HG03521 (cell line): ENCODE results near the gene GOLGA8J.
"Not testable (repeated sequence)": the region's sequence is repeated elsewhere in the genome, so short reads cannot be mapped to it uniquely, and the experiment has no call there.

Experiments
- ATAC-seq: cut with Tn5 transposase; IDR thresholded peaks from one replicate; pipeline ENCODE4 v1.9.1; 2021; ENCODE audit warnings: mild to moderate bottlenecking, moderate library complexity; ENCODE audit not compliant: unreplicated experiment

The GOLGA8J gene, protein sequence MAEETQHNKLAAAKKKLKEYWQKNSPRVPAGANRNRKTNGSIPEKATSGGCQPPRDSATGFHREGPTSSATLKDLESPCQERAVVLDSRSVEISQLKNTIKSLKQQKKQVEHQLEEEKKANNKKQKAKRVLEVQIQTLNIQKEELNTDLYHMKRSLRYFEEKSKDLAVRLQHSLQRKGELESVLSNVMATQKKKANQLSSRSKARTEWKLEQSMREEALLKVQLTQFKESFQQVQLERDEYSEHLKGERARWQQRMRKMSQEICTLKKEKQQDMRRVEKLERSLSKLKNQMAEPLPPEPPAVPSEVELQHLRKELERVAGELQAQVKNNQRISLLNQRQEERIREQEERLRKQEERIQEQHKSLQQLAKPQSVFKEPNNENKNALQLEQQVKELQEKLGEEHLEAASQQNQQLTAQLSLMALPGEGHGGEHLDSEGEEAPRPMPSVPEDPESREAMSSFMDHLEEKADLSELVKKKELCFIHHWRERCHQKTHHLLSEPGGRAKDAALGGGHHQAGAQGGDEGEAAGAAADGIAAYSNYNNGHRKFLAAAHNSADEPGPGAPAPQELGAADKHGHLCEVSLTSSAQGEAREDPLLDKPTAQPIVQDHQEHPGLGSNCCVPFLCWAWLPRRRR

DNA sequence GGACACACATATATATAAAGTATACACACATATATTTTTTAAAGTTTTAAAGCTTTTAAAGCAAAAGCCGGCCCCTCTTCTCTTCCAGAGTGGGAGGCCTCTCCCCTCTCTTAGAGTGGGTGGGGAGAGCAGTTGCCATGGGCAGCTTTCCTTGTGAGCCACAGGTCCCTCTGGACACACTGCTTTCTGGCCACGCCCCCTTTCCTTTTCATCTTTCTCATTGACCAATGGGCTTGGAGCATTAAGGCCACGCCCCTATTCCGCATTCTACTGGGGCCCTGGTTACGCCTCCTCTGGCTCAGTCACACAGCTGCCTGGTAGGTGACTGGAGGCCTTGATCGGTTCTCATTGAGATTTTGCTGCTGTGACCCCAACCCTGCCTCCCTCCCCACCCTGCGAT lies at the start of gene GOLGA8J:
Gene GOLGA8J, plus strand, starts transcription at position 301 of the 400 bp plus-strand sequence. Its CDS starts 98 bp downstream, at position 399.
- not testable (repeated sequence) for ATAC-seq

DNA sequence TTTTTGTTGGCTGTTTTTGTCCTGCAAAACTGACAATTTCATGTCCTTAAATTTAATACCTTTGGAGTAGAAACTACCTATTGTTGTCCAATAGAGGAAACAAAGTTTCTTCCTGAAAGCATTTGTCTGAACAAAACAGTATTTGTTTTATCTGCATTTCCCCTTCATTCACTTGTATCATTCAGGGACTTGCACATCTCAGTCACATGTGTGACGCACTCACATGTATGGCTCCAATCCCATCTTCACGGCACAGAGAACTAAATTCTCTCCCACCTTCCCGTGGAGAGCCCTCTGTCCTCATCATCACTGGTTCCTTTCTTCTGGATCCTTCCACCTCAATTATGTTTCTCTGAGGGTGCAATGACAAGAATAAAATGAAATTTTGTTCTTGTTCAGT lies 49.5 kb upstream of the GOLGA8J start:
- ATAC-seq = no peak

DNA sequence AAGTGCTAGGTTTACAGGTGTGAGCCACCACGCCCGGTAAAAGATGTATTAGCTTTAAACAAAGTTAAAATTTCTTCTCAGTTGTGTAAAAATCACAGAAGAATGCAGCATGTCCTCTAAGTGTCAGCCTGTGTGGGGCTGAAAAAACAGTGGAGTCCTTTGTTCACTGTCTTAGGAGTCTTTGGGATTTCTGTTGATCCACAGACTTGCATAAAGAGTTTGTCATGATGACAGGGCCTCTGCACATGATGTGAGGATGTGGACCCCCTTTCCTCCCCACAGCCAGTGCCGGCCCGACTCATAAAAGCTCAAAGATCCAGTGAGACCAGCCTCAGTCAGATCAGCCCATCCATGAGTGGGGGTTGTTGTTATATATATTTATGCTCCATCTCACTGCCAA lies 49.0 kb upstream of the GOLGA8J start:
- ATAC-seq = no peak

DNA sequence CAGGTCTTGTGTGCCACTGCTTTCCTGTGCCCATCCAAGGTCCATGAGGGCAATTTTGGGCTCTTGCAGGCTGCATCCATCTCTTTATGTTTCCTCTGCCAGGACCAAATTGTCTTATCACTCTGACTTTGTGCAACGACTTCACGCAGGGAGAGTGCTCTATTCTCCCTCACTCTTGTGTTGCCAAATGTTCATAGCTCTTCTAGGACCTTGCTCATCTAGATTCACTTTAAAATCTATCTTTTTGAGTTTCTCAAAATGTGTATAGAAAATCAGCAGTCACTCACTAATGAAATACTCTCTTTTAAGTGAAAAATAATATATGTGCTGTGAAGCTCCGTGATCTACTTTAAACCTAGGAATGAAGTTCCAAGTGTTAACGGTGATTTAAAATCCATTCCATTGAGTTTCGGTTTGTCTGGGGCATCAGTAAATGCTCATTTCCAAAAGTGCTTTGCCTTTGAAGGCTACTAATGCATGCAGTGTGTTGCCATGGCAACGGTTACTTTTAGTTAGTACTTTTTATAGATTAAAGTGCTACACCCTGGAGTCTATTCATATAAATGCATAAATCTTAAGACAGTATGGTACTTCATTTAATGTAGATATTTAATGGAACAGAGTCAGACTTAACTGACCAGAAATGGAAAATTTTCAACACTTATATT lies 46.6 kb upstream of the GOLGA8J start:
- no peak for ATAC-seq

DNA sequence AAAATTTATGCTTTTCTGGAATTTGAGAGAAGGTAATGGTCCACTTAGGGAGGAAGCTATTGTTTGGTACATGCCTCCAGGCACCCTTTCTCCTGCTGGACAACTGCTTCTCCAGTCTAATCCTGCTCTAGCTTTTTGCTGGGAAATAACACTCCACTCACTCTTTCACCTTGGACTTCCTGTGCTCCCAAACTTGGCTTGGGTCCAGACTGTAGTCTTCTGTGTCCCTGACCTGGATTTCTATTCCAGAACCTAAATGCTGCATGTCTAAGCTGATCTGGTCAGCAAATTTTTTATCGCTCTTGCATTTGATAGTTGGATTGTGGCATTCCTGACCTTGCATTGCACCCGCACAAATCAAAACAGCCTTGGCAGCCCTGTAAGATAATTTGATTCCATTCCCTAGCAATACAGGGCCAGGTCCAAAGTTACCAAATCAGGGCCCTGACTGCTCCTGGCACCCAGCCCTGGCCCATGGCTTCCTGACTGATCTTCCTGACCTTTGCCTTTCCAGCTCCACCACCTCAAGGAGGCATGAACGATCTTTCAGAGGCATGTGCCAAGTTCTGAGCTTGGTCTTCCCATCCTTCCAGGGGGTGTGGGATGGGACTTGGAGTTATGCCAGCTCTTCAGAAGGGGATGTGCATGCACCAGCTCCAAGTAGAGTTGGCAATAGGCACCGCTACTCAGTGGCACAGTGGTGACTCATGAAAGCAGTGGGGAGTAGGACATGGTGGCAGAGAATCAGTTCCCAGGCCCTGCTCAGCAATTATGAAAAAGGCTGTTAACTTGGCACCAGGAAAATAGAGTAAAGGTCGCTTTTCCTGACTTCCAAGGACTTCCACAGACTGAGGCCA lies 43.9 kb upstream of the GOLGA8J start:
- no peak for ATAC-seq

DNA sequence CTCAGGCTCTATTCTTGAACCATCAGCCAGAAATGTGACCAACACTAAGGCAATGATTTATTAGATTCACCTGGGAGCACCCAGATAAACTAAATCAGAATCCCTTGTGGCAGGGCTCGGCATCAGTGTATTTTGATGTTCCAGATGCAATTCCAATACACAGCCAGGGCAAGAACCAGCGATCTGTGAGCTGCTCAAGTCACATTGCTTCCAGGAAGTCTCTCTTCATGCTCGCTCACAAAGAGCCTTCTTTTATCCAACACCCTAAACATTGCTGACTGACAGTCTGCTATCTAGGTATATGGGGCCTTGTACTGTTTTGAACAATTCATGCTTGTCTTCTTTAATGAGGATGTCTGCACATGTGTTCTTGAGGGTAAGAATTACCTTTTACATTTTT lies 40.9 kb upstream of the GOLGA8J start:
- ATAC-seq = no peak

DNA sequence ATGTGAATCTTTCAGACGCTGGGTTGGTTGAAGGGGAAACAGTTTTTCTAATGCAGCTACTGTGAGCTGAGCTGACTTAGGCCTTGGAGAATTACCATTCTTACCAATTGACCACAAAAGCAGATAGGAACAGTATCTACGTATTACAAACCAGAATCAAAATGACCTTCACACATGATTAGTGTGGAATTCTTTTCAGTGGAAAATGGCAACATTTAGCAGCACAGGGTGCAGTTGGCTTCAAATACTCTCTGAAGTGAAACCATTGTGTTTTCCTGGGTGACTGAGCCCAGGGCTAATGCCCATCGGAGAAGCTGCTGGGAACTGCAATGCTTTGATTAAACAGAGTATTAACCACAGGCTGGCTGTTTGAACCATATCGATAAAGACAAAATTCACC lies 40.2 kb upstream of the GOLGA8J start:
- no peak for ATAC-seq

DNA sequence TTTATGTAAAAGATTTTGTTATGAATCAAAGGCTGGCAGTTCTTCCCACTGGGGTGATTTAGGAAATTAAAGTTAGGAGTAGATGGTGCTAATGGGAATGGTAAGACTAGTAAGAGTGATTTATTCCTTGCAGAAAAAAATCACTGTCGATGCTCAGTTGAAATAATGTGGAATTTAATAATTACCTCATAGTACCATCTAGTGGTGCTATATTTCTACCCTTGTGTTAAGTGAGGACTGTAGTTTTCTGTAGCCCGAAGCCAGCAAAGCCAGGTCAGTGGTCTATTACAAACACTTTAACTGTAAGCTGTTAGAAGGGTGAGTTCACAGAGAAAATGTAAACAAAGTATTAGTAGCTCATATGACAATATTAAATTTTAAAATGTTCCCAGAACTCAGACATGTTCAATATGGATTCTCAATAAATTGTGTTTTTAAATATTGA lies 39.5 kb upstream of the GOLGA8J start:
- no peak for ATAC-seq

DNA sequence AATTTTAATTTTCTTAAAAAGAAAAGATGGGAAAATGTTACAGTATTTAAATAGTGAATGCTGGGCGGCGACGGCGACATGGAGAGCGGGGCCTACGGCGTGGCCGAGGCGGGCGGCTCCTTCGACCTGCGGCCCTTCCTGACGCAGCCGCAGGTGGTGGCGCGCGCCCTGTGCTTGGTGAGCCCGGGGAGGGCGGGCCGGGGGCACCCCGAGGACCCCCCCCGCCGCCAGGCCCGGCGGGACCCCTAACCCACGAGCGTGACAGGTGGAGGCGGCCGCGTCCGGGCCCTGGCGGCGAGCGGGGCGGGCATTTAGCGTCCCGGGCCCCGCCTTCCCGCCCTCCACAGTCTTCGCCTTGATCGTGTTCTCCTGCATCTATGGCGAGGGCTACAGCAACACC lies 38.4 kb upstream of the GOLGA8J start:
- ATAC-seq = no peak

DNA sequence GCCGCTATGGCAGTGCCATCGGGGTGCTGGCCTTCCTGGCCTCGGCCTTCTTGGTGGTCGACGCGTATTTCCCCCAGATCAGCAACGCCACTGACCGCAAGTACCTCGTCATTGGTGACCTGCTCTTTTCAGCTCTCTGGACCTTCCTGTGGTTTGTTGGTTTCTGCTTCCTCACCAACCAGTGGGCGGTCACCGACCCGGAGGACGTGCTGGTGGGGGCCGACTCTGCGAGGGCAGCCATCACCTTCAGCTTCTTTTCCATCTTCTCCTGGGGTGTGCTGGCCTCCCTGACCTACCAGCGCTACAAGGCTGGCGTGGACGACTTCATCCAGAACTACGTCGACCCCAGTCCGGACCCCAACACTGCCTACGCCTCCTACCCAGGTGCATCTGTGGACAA lies 37.9 kb upstream of the GOLGA8J start:
- not testable (repeated sequence) for ATAC-seq

DNA sequence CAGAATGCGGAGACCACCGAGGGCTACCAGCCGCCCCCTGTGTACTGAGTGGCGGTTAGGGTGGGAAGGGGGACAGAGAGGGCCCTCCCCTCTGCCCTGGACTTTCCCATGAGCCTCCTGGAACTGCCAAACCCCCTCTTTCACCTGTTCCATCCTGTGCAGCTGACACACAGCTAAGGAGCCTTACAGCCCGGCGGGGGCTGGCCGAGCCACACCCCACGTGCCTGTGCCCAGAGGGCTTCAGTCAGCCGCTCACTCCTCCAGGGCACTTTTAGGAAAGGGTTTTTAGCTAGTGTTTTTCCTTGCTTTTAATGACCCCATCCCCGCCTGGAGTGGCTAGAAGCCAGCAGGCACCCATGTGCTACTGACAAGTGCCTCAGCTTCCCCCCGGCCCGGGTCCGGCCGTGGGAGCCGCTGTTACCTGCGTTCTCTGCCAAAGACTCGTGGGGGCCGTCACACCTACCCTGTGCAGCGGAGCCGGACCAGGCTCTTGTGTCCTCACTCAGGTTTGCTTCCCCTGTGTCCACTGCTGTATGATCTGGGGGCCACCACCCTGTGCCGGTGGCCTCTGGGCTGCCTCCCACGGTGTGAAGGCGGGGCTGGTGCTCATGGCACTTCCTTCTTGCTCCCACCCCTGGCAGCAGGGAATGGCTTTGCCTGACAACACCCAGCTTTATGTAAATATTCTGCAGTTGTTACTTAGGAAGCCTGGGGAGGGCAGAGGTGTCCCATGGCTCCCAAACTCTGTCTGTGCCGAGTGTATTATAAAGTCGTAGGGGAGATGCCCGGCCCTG lies 37.3 kb upstream of the GOLGA8J start:
- not testable (repeated sequence) for ATAC-seq

DNA sequence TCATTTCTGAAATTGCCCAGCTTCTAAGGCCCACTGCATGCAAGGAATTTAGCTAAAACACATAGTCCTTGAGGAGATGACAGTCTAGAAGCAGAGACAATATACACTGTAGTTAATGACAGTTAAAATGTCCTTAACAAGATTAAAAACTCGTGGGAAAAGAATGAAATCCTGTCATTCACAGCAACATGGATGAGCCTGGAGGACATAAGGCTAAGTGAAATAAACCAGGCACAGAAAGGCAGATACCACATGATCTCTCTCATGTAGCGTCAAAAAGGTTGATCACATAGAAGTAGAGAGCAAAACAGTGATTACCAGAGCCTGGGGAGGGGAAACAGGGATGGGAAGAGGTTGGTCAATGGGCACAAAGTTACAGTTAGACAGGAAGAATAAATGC lies 36.3 kb upstream of the GOLGA8J start:
- ATAC-seq = no peak

DNA sequence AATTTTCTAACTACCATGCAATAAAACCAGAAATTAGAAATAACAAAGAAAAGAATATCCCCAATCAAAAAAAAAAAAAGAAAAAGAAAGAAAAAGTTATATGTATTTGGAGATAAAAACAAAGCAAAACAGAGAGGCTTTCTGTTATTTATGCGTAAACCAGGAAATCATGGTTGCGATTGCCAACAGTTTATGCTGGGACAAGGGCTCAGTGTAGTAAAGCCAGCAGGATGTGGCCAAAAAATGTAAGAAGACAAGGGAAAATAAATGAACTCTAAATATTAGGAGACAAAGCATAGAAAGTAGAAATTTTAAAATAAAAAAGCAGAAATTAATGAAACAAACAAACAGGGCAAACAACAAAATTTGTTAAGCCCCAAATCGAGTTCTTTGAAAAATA lies 27.2 kb upstream of the GOLGA8J start:
- ATAC-seq = no peak

DNA sequence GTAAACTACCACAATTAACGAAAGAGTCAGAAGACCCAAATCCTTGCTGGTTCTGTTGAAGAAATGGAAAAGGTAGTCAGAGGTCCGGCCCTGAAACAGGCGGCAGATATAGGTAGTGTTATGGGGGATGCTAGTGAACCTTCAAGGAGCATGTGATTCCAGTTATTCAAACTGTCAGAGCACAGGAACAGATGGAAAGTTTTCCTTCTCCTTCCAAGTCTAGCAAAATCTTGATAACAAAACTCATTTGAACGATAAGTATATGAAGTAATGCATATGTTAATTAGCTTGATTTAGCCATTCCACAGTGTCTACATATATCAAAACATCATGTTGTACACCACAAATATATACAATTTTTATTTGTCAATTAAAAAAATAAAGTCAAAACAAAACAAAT lies 26.6 kb upstream of the GOLGA8J start:
- no peak for ATAC-seq

DNA sequence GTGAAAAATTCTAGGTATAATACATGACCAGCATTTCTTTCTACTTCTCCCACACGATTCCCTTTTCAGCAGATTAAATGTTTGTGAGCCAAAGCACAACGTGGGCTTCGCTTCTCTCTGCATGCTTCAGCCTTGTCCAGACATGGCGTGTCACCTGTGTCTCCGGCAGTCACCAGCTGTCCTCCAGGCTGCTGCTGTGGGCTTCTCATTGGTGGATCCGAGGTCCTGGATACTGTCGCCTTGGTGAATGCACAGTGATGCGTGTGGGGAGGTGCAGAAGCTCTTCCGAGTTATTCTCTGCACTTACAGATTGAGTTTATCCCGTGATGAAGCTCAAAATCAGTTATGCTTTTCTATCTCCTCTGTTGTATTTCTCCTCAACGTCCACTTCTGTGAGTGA lies 23.0 kb upstream of the GOLGA8J start:
- no peak for ATAC-seq

DNA sequence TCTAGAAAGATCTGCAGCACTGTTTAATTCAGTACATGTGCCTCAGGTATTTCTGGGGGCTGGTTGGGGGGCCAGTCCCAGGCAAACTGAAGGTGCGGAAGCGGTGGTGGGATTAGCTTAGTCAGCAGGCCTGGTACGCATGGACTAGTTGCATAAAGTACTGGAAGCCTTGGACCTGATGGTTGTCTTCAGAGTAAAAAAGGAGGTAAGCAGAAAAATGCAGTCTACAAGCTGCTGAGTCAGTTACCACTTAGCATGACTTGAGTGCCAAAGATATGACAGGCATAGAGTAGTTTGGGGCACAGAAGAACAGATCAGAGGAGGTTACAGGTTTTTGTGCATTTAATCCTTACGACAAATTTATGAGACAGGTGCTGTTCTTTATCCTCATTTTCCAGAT lies 19.9 kb upstream of the GOLGA8J start:
- no peak for ATAC-seq

DNA sequence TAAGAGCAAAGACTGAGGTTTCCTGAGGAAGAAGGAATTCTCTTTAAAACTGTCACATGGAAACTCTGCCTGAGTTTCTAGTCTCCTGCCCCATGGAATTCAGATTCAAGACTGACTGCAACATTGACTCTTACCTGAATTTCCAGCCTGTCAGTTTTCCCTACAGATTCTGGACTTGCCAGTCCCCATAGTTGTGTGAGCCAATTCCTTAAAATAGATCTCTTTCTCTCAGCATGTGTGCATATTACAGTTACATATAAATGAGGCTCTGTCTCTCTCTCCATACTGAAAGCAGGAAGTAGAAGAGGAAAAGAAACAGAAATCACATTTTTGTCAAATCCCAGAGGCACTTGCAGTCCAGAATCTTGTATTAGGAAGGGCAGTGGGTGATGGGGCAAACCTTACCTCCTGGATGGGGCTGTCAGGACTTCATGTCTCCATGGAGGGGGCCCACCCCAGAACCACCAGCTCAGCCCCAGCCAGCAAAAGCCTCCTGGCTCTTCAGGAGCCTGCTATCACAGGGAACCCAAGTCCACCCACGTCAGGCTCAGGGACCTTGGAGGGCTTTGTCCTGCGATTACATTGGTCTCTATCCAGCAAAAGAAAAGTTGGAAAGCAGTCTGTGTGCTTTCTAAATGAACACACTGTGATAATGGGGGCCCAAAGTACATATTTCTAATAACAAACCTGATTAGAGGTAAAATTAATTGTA lies 18.8 kb upstream of the GOLGA8J start:
- no peak for ATAC-seq

DNA sequence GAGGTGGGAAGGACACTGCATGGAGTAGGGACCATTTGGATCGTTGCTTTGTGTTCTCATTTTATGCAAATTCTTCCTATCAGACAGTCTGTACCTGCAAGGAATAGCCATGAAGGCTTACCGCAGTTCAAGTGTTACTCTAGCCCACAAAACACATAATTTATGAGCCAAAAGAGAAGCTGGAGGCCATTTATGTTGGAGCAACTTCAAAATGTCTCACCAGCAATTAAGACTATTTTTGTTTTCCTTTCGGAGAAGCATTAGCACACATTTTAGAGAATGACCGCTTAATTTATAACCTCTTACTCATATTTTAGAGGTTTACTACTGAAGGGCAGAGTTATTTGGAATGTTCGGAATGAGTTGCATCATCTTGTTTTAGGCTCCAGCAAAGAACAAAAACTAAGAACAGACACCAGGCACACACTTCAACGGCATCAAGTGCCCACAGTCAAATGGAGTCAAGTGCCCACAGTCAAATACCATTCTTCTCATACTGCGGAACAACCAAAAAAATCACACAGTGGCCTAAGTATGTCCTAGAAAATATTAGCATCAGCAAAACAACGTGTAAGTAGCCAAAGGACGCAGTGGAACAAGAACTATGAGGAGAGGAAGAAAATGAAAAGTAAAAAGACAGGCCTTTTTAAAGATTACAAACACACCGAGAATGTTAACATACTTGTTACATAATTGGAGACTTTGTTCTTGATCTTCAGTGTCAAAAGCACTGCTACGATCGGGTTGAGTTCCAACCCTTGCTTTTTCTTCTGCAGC lies 17.5 kb upstream of the GOLGA8J start:
- no peak for ATAC-seq

DNA sequence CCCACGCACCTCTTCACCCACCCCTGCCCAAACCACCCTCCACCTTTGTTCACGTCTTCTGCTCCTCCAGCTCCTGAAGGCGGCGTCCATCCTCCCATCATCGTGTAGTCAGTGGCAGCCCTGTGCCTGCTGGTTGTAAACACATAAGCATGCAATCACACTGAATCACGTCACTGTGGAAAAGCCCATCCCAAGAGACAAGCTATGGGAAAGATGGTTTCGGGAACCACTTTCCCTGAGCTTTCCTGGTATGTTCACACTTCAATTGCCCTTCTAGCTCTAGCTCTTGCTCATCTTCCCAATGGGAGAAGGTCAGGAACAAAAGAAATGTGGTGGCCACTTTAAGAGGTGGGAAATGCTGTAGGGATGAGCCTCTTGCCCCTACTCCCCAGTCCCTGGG lies 14.4 kb upstream of the GOLGA8J start:
- ATAC-seq = no peak
